ENCODE results near the gene CYP4F22.

The CYP4F22 gene

DNA sequence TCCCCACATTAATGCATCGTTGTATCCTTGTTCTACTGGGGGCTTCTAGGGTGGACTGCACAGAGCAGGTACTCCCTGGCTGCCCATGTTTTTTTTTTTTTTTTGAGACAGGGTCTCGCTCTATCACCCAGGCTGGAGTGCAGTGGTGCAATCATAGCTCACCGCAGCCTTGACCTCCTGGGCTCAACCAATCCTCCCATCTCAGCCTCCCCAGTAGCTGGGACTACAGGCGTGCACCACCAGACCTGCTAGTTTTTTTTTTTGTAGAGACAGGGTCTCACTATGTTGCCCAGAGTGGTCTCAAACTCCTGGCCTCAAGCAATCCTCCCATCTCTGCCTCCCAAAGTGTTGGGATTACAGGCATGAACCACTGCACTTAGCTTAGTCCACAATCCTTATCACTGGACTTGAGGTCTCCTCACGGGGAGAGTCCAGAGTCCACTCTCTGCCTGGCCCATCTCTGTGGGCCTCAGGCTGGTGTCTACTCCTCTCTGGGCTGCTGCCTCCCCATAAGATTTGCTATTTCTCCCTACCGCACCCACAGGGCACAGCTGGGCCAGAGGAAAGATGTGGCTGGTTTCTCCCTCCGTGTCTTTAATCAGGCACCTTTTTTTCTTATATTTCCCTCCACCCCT, 56.3 kb downstream of the CYP4F22 start:
- no peaks in the 10 kb centered on the region for H3K9me3 ChIP-seq (ENCODE audit: control insufficient read depth, low read length)

DNA sequence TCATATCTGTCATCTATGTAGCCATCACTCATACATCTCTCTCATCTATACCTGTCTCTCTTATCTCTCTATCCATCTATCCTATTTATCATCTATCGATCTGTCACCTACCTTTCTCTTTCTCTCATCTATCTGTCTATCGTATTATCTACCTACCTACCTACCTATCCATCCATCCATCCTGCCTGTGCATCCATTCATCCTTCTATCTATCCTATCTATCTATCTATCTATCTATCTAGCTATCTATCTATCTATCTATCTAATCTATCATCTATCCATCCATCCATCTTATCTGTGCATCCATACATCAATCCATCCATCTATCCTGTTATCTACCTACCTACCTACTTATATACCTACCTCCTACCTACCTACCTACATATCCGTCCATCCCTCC, 62.1 kb downstream of the CYP4F22 start:
- no peak for DNase-seq
- H3K4me3 ChIP-seq (ENCODE audit: insufficient read depth, low read depth, low read length, poor library complexity, severe bottlenecking), result no peak overlapping the region
- no peak overlapping the region for H3K27ac ChIP-seq (ENCODE audit: insufficient read depth, low read length, poor library complexity, severe bottlenecking)
- H3K27me3 ChIP-seq (replicated peaks; ENCODE audit: control insufficient read depth, insufficient read depth, low read length, poor library complexity, severe bottlenecking), result peaks cover 7% of the 10 kb centered on the region
- no peaks in the 10 kb centered on the region for H3K36me3 ChIP-seq (ENCODE audit: control insufficient read depth, insufficient read depth, low read length)
- H3K9me3 ChIP-seq (ENCODE audit: control insufficient read depth, low read length), result no peaks in the 10 kb centered on the region
- H3K4me1 ChIP-seq (ENCODE audit: control insufficient read depth, insufficient read depth, low read length, poor library complexity, severe bottlenecking), result no peaks in the 10 kb centered on the region

More for the DNA sequence above, 56.3 kb downstream of the CYP4F22 start:
- Histone ChIP-seq H3K4me1 (ENCODE audit: control insufficient read depth, insufficient read depth, low read length, poor library complexity, severe bottlenecking) (no peaks in the 10 kb centered on the region), H3K27me3 (replicated peaks; ENCODE audit: control insufficient read depth, insufficient read depth, low read length, poor library complexity, severe bottlenecking) (peaks cover 11% of the 10 kb centered on the region), H3K27ac (ENCODE audit: insufficient read depth, low read length, poor library complexity, severe bottlenecking) (no peak overlapping the region), H3K36me3 (ENCODE audit: control insufficient read depth, insufficient read depth, low read length) (no peaks in the 10 kb centered on the region), H3K4me3 (ENCODE audit: insufficient read depth, low read depth, low read length, poor library complexity, severe bottlenecking) (no peak overlapping the region)
- DNase-seq, result no peak

DNA sequence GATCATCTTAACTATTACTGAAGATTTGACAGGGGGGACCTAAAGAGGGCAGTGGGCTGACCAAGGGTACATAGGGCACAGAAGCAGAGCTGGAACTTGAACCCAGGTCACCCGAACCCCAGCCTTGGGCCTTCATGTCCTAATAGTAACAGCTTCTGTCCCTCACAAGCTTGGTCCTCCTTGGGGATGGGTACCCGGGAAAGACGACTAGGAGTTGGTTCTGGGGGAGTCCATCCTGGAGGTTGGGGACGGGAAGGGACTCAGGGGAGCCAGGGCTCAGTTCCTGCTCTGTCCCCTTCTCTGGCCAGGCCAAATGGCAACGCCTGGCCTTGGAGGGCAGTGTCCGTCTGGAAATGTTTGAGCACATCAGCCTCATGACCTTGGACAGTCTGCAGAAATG, 67.1 kb downstream of the CYP4F22 start:
- H3K27ac ChIP-seq (ENCODE audit: insufficient read depth, low read length, poor library complexity, severe bottlenecking), result no peak overlapping the region
- DNase-seq, result no peak
- H3K27me3 ChIP-seq (replicated peaks; ENCODE audit: control insufficient read depth, insufficient read depth, low read length, poor library complexity, severe bottlenecking), result no peaks in the 10 kb centered on the region
- H3K4me3 ChIP-seq (ENCODE audit: insufficient read depth, low read depth, low read length, poor library complexity, severe bottlenecking), result no peak overlapping the region
- no peaks in the 10 kb centered on the region for H3K4me1 ChIP-seq (ENCODE audit: control insufficient read depth, insufficient read depth, low read length, poor library complexity, severe bottlenecking)
- H3K36me3 ChIP-seq (ENCODE audit: control insufficient read depth, insufficient read depth, low read length), result no peaks in the 10 kb centered on the region
- H3K9me3 ChIP-seq (ENCODE audit: control insufficient read depth, low read length), result no peaks in the 10 kb centered on the region

DNA sequence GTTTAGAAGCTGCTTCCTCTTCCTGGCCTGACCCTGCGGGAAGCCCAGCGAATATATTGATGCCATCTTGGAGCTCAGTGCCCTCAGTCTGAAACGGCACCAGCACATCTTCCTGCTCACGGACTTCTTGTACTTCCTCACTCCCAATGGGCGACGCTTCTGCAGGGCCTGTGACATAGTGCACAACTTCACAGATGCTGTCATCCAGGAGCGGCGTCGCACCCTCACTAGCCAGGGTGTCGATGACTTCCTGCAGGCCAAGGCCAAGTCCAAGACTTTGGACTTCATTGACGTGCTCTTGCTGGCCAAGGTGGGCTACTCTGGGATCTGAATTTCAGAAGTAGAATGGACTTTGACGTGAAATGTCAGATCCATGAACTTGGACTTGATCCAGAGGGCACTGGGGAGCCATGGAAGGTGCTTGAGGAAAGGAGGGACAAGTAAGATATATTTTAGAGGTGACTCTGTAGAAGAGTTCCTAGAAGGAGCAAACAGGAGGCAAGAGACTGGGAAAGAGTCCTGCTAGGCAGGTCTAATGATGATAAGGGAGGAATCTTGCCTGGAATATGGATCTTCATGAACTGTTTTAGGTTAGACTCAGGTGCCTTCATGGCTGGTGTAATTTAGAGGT, 68.3 kb downstream of the CYP4F22 start:
- no peaks in the 10 kb centered on the region for H3K9me3 ChIP-seq (ENCODE audit: control insufficient read depth, low read length)
- no peak for DNase-seq

DNA sequence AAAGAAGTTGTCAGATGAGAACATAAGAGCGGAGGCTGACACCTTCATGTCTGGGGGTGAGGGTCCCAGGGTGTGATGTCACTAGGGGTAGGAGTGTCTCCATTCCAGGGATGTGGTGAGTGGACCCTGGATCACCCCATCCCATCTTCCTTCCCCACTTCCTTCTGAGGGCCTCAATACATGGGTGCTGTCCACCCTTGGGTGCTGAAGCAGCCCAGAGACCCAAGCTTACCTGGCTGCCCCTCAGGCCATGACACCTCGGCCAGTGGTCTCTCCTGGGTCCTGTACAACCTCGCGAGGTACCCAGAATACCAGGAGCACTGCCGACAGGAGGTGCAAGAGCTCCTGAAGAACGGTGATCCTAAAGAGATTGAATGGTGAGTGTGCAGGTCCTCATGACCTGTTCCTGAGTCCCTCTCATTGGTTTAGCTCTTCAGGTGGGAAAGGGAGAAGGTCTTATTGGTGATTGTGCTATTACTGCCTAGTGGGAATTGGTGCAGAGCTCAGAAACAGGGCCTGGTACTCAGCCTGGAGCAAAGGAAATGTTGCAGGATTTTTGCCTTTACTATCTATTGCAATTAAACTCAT, 69.0 kb downstream of the CYP4F22 start:
- H3K9me3 ChIP-seq (ENCODE audit: control insufficient read depth, low read length), result no peaks in the 10 kb centered on the region
- H3K27ac ChIP-seq (ENCODE audit: insufficient read depth, low read length, poor library complexity, severe bottlenecking), result no peak overlapping the region
- H3K4me1 ChIP-seq (ENCODE audit: control insufficient read depth, insufficient read depth, low read length, poor library complexity, severe bottlenecking), result no peaks in the 10 kb centered on the region
- H3K27me3 ChIP-seq (replicated peaks; ENCODE audit: control insufficient read depth, insufficient read depth, low read length, poor library complexity, severe bottlenecking), result no peaks in the 10 kb centered on the region
- H3K4me3 ChIP-seq (ENCODE audit: insufficient read depth, low read depth, low read length, poor library complexity, severe bottlenecking), result no peak overlapping the region
- no peak for DNase-seq
- H3K36me3 ChIP-seq (ENCODE audit: control insufficient read depth, insufficient read depth, low read length), result no peaks in the 10 kb centered on the region

More for the DNA sequence above, 68.3 kb downstream of the CYP4F22 start:
- Histone ChIP-seq H3K4me3 (ENCODE audit: insufficient read depth, low read depth, low read length, poor library complexity, severe bottlenecking) (no peak overlapping the region), H3K4me1 (ENCODE audit: control insufficient read depth, insufficient read depth, low read length, poor library complexity, severe bottlenecking) (no peaks in the 10 kb centered on the region), H3K27ac (ENCODE audit: insufficient read depth, low read length, poor library complexity, severe bottlenecking) (no peak overlapping the region), H3K36me3 (ENCODE audit: control insufficient read depth, insufficient read depth, low read length) (no peaks in the 10 kb centered on the region), H3K27me3 (replicated peaks; ENCODE audit: control insufficient read depth, insufficient read depth, low read length, poor library complexity, severe bottlenecking) (no peaks in the 10 kb centered on the region)

DNA sequence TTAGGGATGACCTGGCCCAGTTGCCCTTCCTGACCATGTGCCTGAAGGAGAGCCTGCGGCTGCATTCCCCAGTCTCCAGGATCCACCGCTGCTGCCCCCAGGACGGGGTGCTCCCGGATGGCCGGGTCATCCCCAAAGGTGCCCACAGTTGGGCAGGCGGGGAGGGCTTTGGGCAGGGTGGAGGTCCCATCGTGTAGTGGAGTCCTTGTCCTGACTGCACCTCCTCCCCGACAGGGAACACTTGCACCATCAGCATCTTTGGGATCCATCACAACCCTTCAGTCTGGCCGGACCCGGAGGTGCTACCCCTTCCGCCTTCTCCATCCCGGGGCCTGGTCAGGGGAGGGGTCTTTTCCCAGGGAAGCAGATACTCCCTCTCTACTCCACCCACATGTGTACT, 75.0 kb downstream of the CYP4F22 start:
- H3K27me3 ChIP-seq (replicated peaks; ENCODE audit: control insufficient read depth, insufficient read depth, low read length, poor library complexity, severe bottlenecking), result peaks cover 8% of the 10 kb centered on the region
- no peak overlapping the region for H3K27ac ChIP-seq (ENCODE audit: insufficient read depth, low read length, poor library complexity, severe bottlenecking)
- H3K4me1 ChIP-seq (ENCODE audit: control insufficient read depth, insufficient read depth, low read length, poor library complexity, severe bottlenecking), result peaks cover 7% of the 10 kb centered on the region
- no peaks in the 10 kb centered on the region for H3K9me3 ChIP-seq (ENCODE audit: control insufficient read depth, low read length)
- no peaks in the 10 kb centered on the region for H3K36me3 ChIP-seq (ENCODE audit: control insufficient read depth, insufficient read depth, low read length)
- no peak for DNase-seq
- H3K4me3 ChIP-seq (ENCODE audit: insufficient read depth, low read depth, low read length, poor library complexity, severe bottlenecking), result no peak overlapping the region

DNA sequence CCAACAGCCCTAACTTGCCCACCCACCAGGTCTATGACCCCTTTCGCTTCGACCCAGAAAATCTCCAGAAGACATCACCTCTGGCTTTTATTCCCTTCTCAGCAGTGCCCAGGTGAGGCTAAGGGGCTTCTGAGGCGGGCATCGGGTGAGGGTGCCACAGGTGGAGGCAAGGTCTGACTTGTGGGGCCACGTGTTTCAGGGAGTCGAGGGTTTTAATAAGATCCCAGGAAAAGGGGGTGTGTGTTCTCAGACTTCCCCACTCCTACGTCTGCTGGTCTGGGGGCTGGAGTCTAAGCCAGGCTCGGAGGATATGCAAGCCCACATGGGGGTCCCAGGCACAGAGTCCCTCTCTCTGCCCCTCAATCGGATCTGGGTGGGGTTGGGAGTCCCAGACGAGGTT, 75.8 kb downstream of the CYP4F22 start:
- DNase-seq, result no peak
- H3K9me3 ChIP-seq (ENCODE audit: control insufficient read depth, low read length), result no peaks in the 10 kb centered on the region
- peaks cover 7% of the 10 kb centered on the region for H3K4me1 ChIP-seq (ENCODE audit: control insufficient read depth, insufficient read depth, low read length, poor library complexity, severe bottlenecking)
- H3K4me3 ChIP-seq (ENCODE audit: insufficient read depth, low read depth, low read length, poor library complexity, severe bottlenecking), result no peak overlapping the region
- no peak overlapping the region for H3K27ac ChIP-seq (ENCODE audit: insufficient read depth, low read length, poor library complexity, severe bottlenecking)
- no peaks in the 10 kb centered on the region for H3K36me3 ChIP-seq (ENCODE audit: control insufficient read depth, insufficient read depth, low read length)
- peaks cover 8% of the 10 kb centered on the region for H3K27me3 ChIP-seq (replicated peaks; ENCODE audit: control insufficient read depth, insufficient read depth, low read length, poor library complexity, severe bottlenecking)

DNA sequence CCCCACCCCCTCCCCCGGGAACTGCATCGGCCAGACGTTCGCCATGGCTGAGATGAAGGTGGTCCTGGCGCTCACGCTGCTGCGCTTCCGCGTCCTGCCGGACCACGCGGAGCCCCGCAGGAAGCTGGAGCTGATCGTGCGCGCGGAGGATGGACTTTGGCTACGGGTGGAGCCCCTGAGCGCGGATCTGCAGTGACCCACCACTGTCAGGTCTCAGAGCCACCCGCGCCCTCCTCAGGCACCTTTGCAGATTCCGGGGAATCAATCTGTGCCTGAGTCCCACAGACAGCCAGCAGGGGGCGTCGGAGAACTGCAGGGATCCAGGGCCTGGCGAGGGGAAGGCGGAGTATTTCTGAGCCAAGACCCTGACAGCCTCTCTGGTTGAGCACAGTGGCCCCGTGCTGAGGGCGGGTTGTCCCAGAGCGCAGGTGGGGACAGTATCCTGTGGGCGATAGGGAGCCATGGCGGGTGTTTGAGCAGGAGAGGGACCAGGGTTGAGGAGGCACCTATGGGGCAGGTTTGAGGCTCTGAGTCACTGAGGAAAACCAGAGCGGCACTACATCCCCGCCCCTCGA, 76.3 kb downstream of the CYP4F22 start:
- Histone ChIP-seq H3K4me3 (ENCODE audit: insufficient read depth, low read depth, low read length, poor library complexity, severe bottlenecking) (peak overlapping the region; percentile 34), H3K4me1 (ENCODE audit: control insufficient read depth, insufficient read depth, low read length, poor library complexity, severe bottlenecking) (peaks cover 7% of the 10 kb centered on the region), H3K36me3 (ENCODE audit: control insufficient read depth, insufficient read depth, low read length) (no peaks in the 10 kb centered on the region), H3K9me3 (ENCODE audit: control insufficient read depth, low read length) (no peaks in the 10 kb centered on the region), H3K27me3 (replicated peaks; ENCODE audit: control insufficient read depth, insufficient read depth, low read length, poor library complexity, severe bottlenecking) (peaks cover 8% of the 10 kb centered on the region), H3K27ac (ENCODE audit: insufficient read depth, low read length, poor library complexity, severe bottlenecking) (no peak overlapping the region)
- peak; percentile 55 to 66 (median 57) for DNase-seq

DNA sequence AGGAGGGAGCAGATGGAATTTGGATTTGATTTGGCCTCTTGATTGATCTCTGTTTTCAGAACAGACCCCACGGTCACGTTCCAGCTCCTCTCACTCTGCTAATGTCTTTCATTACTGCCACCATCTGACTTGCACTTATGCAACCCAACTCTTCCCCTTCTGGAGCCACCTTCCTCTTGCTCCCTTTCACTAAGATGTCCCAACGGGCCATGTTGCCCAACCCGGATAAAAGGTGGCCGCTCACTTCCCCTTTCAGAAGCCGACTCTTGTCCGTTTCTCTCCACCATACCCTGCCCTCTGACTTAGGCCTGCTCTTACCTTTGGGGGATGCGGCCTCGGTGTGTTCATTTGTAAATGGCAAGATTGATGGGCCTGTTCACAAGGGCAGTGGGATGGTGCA, 79.3 kb downstream of the CYP4F22 start:
- Histone ChIP-seq H3K4me1 (ENCODE audit: control insufficient read depth, insufficient read depth, low read length, poor library complexity, severe bottlenecking) (peaks cover 7% of the 10 kb centered on the region), H3K27me3 (replicated peaks; ENCODE audit: control insufficient read depth, insufficient read depth, low read length, poor library complexity, severe bottlenecking) (peaks cover 8% of the 10 kb centered on the region), H3K9me3 (ENCODE audit: control insufficient read depth, low read length) (no peaks in the 10 kb centered on the region), H3K4me3 (ENCODE audit: insufficient read depth, low read depth, low read length, poor library complexity, severe bottlenecking) (no peak overlapping the region), H3K27ac (ENCODE audit: insufficient read depth, low read length, poor library complexity, severe bottlenecking) (no peak overlapping the region), H3K36me3 (ENCODE audit: control insufficient read depth, insufficient read depth, low read length) (no peaks in the 10 kb centered on the region)
- DNase-seq, result no peak

DNA sequence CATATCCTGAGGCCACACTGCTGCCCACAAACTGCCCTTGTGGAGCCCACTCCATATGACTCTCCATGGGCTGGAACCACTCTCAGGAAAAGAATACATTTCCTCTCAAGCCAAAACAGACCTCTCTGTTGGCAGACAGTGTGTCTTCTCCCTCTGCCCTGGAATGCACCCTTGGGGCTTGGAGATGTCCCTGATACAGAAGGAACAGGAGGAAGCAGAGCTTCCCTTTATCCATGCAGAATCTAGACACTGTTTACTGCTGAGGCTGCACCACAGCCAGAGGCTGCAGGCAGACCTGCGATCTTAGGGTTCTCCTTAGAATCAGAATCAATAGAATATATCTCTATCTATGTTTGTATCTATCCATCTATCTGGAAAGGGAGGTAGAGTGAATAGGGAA, 79.9 kb downstream of the CYP4F22 start:
- no peak for DNase-seq
- Histone ChIP-seq H3K27me3 (replicated peaks; ENCODE audit: control insufficient read depth, insufficient read depth, low read length, poor library complexity, severe bottlenecking) (peaks cover 8% of the 10 kb centered on the region), H3K4me1 (ENCODE audit: control insufficient read depth, insufficient read depth, low read length, poor library complexity, severe bottlenecking) (peaks cover 7% of the 10 kb centered on the region), H3K4me3 (ENCODE audit: insufficient read depth, low read depth, low read length, poor library complexity, severe bottlenecking) (no peak overlapping the region), H3K9me3 (ENCODE audit: control insufficient read depth, low read length) (no peaks in the 10 kb centered on the region), H3K27ac (ENCODE audit: insufficient read depth, low read length, poor library complexity, severe bottlenecking) (no peak overlapping the region), H3K36me3 (ENCODE audit: control insufficient read depth, insufficient read depth, low read length) (no peaks in the 10 kb centered on the region)

All from effector memory CD4-positive, alpha-beta T cell (primary cell).